A549 (cell line): ENCODE data around the gene TRAF1. TPM values are rescaled to one million over a fixed set of nuclear protein-coding genes. Genes with fewer than 3 reads are reported as not detected.

Source experiments
- ATAC-seq, 2 experiments: fragments of 200-7000 bp in 1 of 2; fragments of >200 bp in 1 of 2; cut with Nextera tagmentation in 1 of 2; cut with Tn5 transposase in 1 of 2; 3 replicates each; pipeline versions ENCODE4 v1.8.0 to v1.9.1; 2018 to 2020; ENCODE audit warnings: mild to moderate bottlenecking in 1 of 2, moderate library complexity in 1 of 2
- CTCF ChIA-PET: fragments of 300-600 bp; sonication (Branson Sonifier 250); formaldehyde crosslinking; extraction: SDS; loops from one replicate; lab custom pipeline; 2021; ENCODE audit warnings: antibody characterized with exemption, inconsistent platforms; lab: Yijun Ruan, JAX
- POLR2A ChIA-PET: fragments of 350-600 bp; formaldehyde crosslinking; extraction: SDS; loops from one replicate; lab custom pipeline; 2021; ENCODE audit warnings: antibody characterized with exemption, inconsistent platforms; lab: Yijun Ruan, JAX
- DNase-seq, 2 experiments: peaks; one replicate each; pipeline versions ENCODE4 v3.0.0 to v3.0.0-alpha.2; 2011 to 2016; ENCODE audit warnings: low read depth in 1 of 2, low spot score in 1 of 2
- FAIRE-seq: peaks from 2 replicates; lab custom pipeline; 2011; peaks lifted over from hg19 to GRCh38; lab: Jason Lieb, UNC
- H3K27ac ChIP-seq, 2 experiments: fragments of >200 bp; sonication (Bioruptor Twin); formaldehyde crosslinking; 3 replicates each; pipeline ENCODE4 v1.5.1; 2016 to 2017
- H3K4me1 ChIP-seq: fragments of >200 bp; sonication (Bioruptor Twin); formaldehyde crosslinking; 3 replicates; pipeline ENCODE4 v1.6.1; 2016
- H3K4me2 ChIP-seq: fragments of >200 bp; sonication (Bioruptor Twin); formaldehyde crosslinking; 3 replicates; pipeline ENCODE4 v1.6.1; 2016
- H3K4me3 ChIP-seq: fragments of >200 bp; sonication (Bioruptor Twin); formaldehyde crosslinking; 3 replicates; pipeline ENCODE4 v1.5.1; 2016
- H3K9me3 ChIP-seq: fragments of >200 bp; sonication (Bioruptor Twin); formaldehyde crosslinking; 3 replicates; pipeline ENCODE4 v1.6.1; 2016
- BCL3 ChIP-seq: fragments of >200 bp; sonication (Bioruptor Twin); formaldehyde crosslinking; IDR thresholded peaks from 3 replicates; pipeline ENCODE4 v1.6.1; 2016
- BHLHE40 ChIP-seq: IDR thresholded peaks from 2 replicates; pipeline ENCODE4 v1.6.1; 2012; ENCODE audit warnings: low read depth, low read length, inconsistent platforms
- CEBPB ChIP-seq, 2 experiments: fragments of >200 bp in 1 of 2; sonication (Bioruptor Twin) in 1 of 2; formaldehyde crosslinking in 1 of 2; IDR thresholded peaks; 2 replicates each; pipeline ENCODE4 v1.6.1; 2012 to 2016
- EHMT2 ChIP-seq: fragments of 200-600 bp; sonication (generic); IDR thresholded peaks from 2 replicates; pipeline ENCODE4 v1.6.1; 2016; ENCODE audit warnings: antibody characterized with exemption, low read depth, mild to moderate bottlenecking, moderate library complexity
- EP300 ChIP-seq, 2 experiments: fragments of >200 bp; sonication (Bioruptor Twin); formaldehyde crosslinking; IDR thresholded peaks; 2 replicates in 1 of 2; 3 replicates in 1 of 2; pipeline ENCODE4 v1.6.1; 2016 to 2017
- ESRRA ChIP-seq: fragments of 150-350 bp; IDR thresholded peaks from 2 replicates; pipeline ENCODE4 v1.6.1; 2014; ENCODE audit warnings: mild to moderate bottlenecking, low read length, borderline replicate concordance
- FOSL2 ChIP-seq, 2 experiments: fragments of 450-650 bp in 1 of 2; fragments of >200 bp in 1 of 2; sonication (Bioruptor Twin) in 1 of 2; formaldehyde crosslinking; IDR thresholded peaks; 2 replicates each; pipeline versions ENCODE4 v1.5.0 to v1.6.1; 2016 to 2020; ENCODE audit warnings: mild to moderate bottlenecking in 1 of 2, moderate library complexity in 1 of 2
- FOXS1 ChIP-seq: fragments of 250-450 bp; sonication (Bioruptor Pico); IDR thresholded peaks from 2 replicates; pipeline ENCODE4 v1.5.0; 2020; ENCODE audit warnings: mild to moderate bottlenecking, moderate library complexity
- GATA3 ChIP-seq: IDR thresholded peaks from 2 replicates; pipeline ENCODE4 v1.6.1; 2012; ENCODE audit warnings: borderline replicate concordance
- HMGXB4 ChIP-seq: fragments of 250-450 bp; sonication (Bioruptor Pico); IDR thresholded peaks from 2 replicates; pipeline ENCODE4 v1.5.0; 2021; ENCODE audit warnings: mild to moderate bottlenecking, moderate library complexity, borderline replicate concordance
- HOXA7 ChIP-seq: fragments of 250-450 bp; sonication (Bioruptor Pico); IDR thresholded peaks from 2 replicates; pipeline ENCODE4 v1.5.0; 2020; ENCODE audit warnings: mild to moderate bottlenecking, moderate library complexity
- HOXB13 ChIP-seq: fragments of 250-450 bp; sonication (Bioruptor Pico); IDR thresholded peaks from 2 replicates; pipeline ENCODE4 v1.5.0; 2020; ENCODE audit warnings: low read depth, mild to moderate bottlenecking, moderate library complexity
- MAFK ChIP-seq: fragments of 450-650 bp; IDR thresholded peaks from 2 replicates; pipeline ENCODE4 v1.6.1; 2014; ENCODE audit not compliant: partially characterized antibody
- MAZ ChIP-seq: fragments of 150-350 bp; IDR thresholded peaks from 2 replicates; pipeline ENCODE4 v1.6.1; 2014; ENCODE audit warnings: antibody characterized with exemption, low read depth, low read length, borderline replicate concordance
- MYC ChIP-seq: IDR thresholded peaks from 2 replicates; pipeline ENCODE4 v1.6.1; 2012; ENCODE audit warnings: mild to moderate bottlenecking, inconsistent platforms, low read length, improper control_type of control experiment, borderline replicate concordance
- NFE2L2 ChIP-seq: fragments of 150-350 bp; conservative IDR thresholded peaks from 2 replicates; pipeline ENCODE4 v1.6.1; 2014; ENCODE audit warnings: low read length
- PBX3 ChIP-seq: IDR thresholded peaks from 2 replicates; pipeline ENCODE4 v1.6.1; 2012
- PHF8 ChIP-seq: fragments of 200-600 bp; sonication (generic); IDR thresholded peaks from 2 replicates; pipeline ENCODE4 v1.6.1; 2016; ENCODE audit warnings: low read depth, mild to moderate bottlenecking, antibody characterized with exemption, moderate library complexity, borderline replicate concordance
- POLR2A ChIP-seq: IDR thresholded peaks from 2 replicates; pipeline ENCODE4 v1.6.1; 2012; ENCODE audit warnings: mild to moderate bottlenecking, low read length
- POLR2AphosphoS2 ChIP-seq: conservative IDR thresholded peaks from 2 replicates; pipeline ENCODE4 v1.6.1; 2012; ENCODE audit warnings: low read length, improper control_type of control experiment, inconsistent platforms
- RAD21 ChIP-seq, 2 experiments: fragments of >200 bp in 1 of 2; sonication (Bioruptor Twin) in 1 of 2; formaldehyde crosslinking in 1 of 2; IDR thresholded peaks in 1 of 2; conservative IDR thresholded peaks in 1 of 2; 2 replicates in 1 of 2; 3 replicates in 1 of 2; pipeline ENCODE4 v1.6.1; 2012 to 2018; ENCODE audit warnings: inconsistent platforms in 1 of 2
- RARB ChIP-seq: fragments of 250-450 bp; sonication (Bioruptor Pico); IDR thresholded peaks from 2 replicates; pipeline ENCODE4 v1.8.0; 2021; ENCODE audit warnings: mild to moderate bottlenecking, moderate library complexity
- RNF2 ChIP-seq: fragments of 200-600 bp; sonication (generic); IDR thresholded peaks from 2 replicates; pipeline ENCODE4 v1.6.1; 2016; ENCODE audit warnings: low read depth, mild to moderate bottlenecking, antibody characterized with exemption, moderate library complexity, borderline replicate concordance
- SMC3 ChIP-seq: fragments of >200 bp; sonication (Bioruptor Twin); formaldehyde crosslinking; IDR thresholded peaks from 3 replicates; pipeline ENCODE4 v1.6.1; 2018; ENCODE audit warnings: inconsistent platforms
- TP53 ChIP-seq: fragments of 250-450 bp; sonication (Bioruptor Pico); IDR thresholded peaks from 2 replicates; pipeline ENCODE4 v1.5.0; 2021; ENCODE audit warnings: mild to moderate bottlenecking, moderate library complexity
- ZFP36 ChIP-seq: fragments of 450-650 bp; IDR thresholded peaks from 2 replicates; pipeline ENCODE4 v1.6.1; 2014; ENCODE audit warnings: borderline replicate concordance; ENCODE audit not compliant: partially characterized antibody
- WGBS: methylation state at CpG from one replicate; pipeline ENCODE4 v1.1.6; 2017; ENCODE audit errors: missing lambda C conversion rate; 5-methylcytosine and 5-hydroxymethylcytosine counted together
- polyA plus RNA-seq, 4 experiments: library from polyadenylated mRNA; depleted of rRNA in 3 of 4; stranded (reverse); fragments of >200 nt; fragmentation: RNase III in 1 of 4; extraction: RNeasy Plus Mini Kit Qiagen cat#74134 plus additional on column Dnase treatment in 1 of 4; gene quantifications; 2 replicates in 3 of 4; 3 replicates in 1 of 4; pipeline ENCODE4 v1.2.3, GENCODE V29; 2011 to 2017
- TF ChIP-seq, protein P1 (sequence below): IDR thresholded peaks from 2 replicates; pipeline ENCODE4 v1.6.1; 2012
- TF ChIP-seq, protein P2 (sequence below): fragments of 450-650 bp; IDR thresholded peaks from 2 replicates; pipeline ENCODE4 v1.6.1; 2014; ENCODE audit warnings: antibody characterized with exemption
- TF ChIP-seq, protein P3 (sequence below): fragments of 250-450 bp; sonication (Bioruptor Pico); IDR thresholded peaks from 2 replicates; pipeline ENCODE4 v1.5.0; 2020; ENCODE audit warnings: low read depth, mild to moderate bottlenecking, moderate library complexity
- TF ChIP-seq, protein P4 (sequence below): IDR thresholded peaks from 2 replicates; pipeline ENCODE4 v1.6.1; 2012; ENCODE audit warnings: low read depth, borderline replicate concordance

TRAF1 gene
- polyA plus RNA-seq, 2 of the 4 experiments (the other 2 are of a cell fraction): 2.0 to 3.4 TPM

DNA sequence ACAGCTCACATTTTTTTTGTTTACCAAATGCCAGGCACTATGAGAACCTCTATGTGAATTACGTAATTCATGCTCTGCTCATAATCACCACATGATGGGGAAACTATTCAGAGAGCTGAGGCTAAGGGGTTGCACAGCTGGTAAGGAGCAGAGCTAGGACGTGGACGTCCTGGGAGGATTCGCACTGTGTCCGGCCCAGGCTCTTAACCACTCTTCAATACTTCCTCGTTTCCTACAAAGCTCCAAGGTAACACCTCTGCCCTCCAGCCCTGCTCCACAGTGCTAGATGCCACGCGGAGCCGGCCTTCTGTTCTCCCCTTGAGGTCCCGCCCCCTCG, 58.3 kb downstream of the TRAF1 start:
- ATAC-seq (peak in 1 of 2 experiments; percentile 51; a peak in 1 of 6 replicates), FAIRE-seq (no peak), DNase-seq (no peak)
- Histone ChIP-seq H3K4me2 (peak overlapping the region; percentile 92), H3K27ac (peak overlapping the region; percentile 78 to 82), H3K4me1 (peaks cover 23% of the 10 kb centered on the region), H3K4me3 (peak overlapping the region; percentile 39), H3K9me3 (no peaks in the 10 kb centered on the region)
- 17% methylated on average over 9 of the region's 11 CpGs for WGBS
- CTCF ChIA-PET: interaction anchor here (0.9 to 3.6 kb wide), 9 partner anchors 11 to 192 kb away, joined by 3 to 18 read pairs (median 10); no protein-coding TSS in a partner anchor
- TF ChIP-seq, protein P1, sequence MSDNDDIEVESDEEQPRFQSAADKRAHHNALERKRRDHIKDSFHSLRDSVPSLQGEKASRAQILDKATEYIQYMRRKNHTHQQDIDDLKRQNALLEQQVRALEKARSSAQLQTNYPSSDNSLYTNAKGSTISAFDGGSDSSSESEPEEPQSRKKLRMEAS: peak; percentile 85
- TF ChIP-seq, protein P2, sequence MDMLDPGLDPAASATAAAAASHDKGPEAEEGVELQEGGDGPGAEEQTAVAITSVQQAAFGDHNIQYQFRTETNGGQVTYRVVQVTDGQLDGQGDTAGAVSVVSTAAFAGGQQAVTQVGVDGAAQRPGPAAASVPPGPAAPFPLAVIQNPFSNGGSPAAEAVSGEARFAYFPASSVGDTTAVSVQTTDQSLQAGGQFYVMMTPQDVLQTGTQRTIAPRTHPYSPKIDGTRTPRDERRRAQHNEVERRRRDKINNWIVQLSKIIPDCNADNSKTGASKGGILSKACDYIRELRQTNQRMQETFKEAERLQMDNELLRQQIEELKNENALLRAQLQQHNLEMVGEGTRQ: peak; percentile 8; the same call in 1 of the 2 replicates
- TF ChIP-seq EHMT2 (no peak), FOSL2 (IDR thresholded peaks at IDR 0.05) (no peak), FOSL2 (CRISPR knock-in tag; IDR thresholded peaks at IDR 0.05) (no peak), HMGXB4 (no peak), CEBPB (IDR thresholded peaks at IDR 0.05) (peak; percentile 45 to 71; a peak in 3 of 4 replicates), POLR2A (peak; percentile 46), PHF8 (no peak), HOXA7 (no peak), NFE2L2 (no peak), ESRRA (no peak), SMC3 (no peak), RAD21 (conservative IDR thresholded peaks at IDR 0.05 in 1 of 2, IDR thresholded peaks at IDR 0.05 in 1 of 2) (no peak), EP300 (IDR thresholded peaks at IDR 0.05) (no peak), RNF2 (no peak), RARB (CRISPR knock-in tag) (no peak), MYC (no peak; the same call in 1 of the 2 replicates), MAZ (no peak), FOXS1 (CRISPR knock-in tag) (0 out of 2 replicates have a peak, but pooled peaks have one; percentile 16), POLR2AphosphoS2 (no peak), MAFK (no peak), TP53 (CRISPR knock-in tag) (no peak), PBX3 (no peak), HOXB13 (CRISPR knock-in tag) (no peak), ZFP36 (no peak), BHLHE40 (no peak), BCL3 (peak; percentile 48; the same call in 2 of the 3 replicates), GATA3 (no peak)
- TF ChIP-seq, protein P3, sequence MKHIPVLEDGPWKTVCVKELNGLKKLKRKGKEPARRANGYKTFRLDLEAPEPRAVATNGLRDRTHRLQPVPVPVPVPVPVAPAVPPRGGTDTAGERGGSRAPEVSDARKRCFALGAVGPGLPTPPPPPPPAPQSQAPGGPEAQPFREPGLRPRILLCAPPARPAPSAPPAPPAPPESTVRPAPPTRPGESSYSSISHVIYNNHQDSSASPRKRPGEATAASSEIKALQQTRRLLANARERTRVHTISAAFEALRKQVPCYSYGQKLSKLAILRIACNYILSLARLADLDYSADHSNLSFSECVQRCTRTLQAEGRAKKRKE (CRISPR knock-in tag): no peak
- TF ChIP-seq, protein P4, sequence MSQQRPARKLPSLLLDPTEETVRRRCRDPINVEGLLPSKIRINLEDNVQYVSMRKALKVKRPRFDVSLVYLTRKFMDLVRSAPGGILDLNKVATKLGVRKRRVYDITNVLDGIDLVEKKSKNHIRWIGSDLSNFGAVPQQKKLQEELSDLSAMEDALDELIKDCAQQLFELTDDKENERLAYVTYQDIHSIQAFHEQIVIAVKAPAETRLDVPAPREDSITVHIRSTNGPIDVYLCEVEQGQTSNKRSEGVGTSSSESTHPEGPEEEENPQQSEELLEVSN: peak; percentile 62; the same call in 1 of the 2 replicates
- POLR2A ChIA-PET: interaction anchor here (0.7 to 2.4 kb wide), 4 partner anchors 12 to 75 kb away, joined by 3 to 17 read pairs (median 4); partner anchors contain the start of gene FBXW2
